DMS 273 (cell line): ENCODE data around the gene VAV2.

Source experiments
- DNase-seq: peaks from one replicate; lab custom pipeline; 2025; ENCODE audit not compliant: unreplicated experiment; lab: John Stamatoyannopoulos, UW

The VAV2 gene

DNA sequence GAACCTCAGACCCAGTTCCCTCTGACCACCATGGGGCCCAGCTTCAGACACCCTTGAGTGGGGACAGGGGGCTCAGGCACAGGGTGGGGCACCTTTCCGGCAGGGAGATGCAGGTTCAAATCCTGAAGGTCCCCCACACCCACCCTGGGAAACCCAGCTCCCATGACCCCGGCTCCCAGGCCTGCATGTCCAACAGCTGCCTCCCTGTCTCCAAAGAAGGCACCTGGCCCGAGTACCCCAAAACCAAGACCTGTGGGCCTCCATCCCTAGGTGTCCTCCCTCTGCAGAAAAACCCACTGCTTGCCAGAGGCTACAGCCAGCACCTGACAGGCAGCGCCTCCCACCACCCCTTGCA is 38.5 kb downstream of the VAV2 start:
- no peak for DNase-seq

DNA sequence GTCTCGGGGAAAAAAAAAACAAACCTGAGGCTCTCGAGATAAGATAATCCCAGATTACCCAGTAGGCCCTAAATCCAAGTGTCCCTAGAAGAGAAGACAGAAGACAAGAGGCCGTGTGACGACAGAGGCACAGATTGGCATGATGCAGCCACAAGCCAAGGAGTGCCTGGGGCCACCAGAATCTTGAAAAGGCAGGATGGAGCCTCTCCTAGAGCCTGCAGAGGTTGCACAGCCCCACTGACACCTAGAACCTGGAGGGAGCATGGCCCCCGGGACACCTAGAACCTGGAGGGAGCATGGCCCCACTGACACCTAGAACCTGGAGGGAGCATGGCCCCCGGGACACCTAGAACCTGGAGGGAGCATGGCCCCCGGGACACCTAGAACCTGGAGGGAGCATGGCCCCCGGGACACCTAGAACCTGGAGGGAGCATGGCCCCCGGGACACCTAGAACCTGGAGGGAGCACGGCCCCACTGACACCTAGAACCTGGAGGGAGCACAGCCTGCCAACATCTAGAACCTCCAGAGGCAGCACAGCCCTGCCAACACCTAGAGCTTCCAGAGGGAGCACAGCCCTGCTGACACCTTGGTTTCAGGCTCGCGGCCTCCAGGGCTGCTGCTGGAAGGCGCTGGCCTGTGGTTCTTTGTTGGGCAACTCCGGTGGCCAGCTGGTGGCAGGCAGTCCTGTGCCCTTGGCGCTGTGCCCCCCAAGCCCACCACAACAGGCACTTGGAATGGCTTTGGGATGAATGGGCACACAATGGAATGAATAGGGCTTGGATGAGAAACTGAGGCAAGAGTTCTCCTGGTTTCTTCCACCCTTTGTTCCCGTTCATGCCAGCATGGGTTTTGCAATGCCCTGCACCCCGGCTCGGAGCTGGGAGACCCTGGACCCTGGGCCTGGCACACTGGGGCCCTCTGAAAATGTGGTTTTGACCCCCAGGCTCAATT is 39.2 kb downstream of the VAV2 start:
- DNase-seq: no peak

DNA sequence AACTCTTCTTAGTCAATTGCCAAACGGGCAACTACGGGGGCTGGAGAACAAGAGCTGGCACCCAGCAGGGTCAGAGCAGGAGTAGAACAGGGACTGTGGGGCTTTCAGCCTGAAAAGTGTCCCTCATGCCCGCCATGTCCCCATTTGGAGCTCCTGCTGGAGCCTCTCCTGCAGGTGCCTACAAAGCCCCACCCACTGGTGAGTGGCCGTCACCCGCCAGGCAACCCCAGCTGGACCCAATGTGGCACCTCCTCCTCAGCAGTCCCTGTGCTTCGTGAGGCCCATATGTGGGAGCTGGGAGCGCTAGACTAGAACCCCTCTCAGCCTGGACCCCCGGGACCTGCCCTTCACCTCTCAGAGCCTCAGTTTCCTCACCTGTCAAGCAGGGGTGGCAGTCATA is 40.9 kb downstream of the VAV2 start:
- no peak for DNase-seq

DNA sequence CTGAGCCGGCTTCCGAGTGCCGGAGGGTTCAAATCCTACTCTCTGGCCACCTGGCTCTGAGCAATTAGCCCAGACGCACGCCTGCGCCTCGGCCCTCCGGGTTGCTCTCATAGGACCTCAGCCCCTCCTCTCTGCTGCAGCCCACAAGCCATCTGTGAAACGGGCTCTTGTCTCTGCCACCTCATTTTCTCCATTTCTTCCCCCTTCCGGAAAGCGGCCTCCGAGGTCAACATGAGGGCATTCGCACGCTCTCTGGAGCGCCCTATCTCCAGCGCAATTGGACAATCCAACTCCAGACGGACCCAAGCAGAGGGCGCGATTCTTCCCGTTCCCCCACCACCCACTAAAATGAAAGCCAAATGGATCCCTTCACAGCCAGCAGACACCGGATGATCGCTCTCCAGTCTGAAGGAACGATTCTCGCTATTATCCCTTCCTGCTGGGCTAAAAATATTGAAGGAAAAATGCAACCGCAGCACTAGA is 41.5 kb downstream of the VAV2 start:
- DNase-seq: no peak

DNA sequence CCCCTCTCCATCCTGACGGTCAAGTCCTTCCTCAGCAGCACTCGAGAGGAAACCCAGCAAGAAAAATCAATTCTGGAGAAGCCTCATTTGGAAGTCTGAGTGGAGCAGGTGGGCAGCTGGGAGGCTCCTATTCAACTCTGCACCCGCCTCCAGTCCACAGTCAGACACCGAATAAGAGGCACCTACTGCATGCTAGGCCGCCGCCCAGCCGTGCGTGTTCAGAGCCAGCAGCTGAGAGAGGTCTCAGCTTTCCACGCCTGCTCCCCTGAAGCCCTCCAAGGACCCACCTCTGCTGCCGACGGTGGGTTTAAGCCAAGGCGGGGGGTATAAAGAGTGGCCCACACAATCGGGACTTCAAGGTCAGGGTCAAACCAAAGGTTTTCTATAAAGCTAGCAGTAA is 41.9 kb downstream of the VAV2 start:
- no peak for DNase-seq

DNA sequence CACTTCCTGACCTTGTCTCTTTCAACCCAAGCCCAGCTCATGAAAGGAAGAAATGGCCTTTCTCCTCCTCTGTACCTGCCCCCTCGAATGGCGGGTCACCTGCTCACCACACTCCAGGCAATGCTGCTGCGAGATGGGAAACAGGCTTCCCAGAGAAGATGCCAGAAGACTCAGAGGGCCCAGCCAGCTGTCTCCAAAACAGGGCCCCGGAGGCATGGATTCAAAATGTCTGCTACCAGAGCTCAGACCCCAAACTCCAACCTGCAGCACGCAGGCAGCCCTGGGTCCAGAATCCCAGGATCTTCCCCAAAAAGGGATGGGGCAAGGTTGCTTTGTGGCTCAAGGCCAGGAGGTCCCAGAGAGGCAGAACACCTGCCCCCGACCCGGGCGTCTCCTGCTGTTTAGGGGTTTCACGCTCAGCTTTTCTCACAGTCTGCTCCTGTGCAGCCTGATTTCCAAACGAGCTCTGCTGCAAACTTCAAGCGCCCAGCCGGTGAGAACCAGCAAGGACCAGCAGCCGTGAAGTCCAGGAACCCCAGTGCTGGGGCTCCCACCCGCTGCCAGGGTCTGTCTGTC is 42.5 kb downstream of the VAV2 start:
- DNase-seq: no peak

DNA sequence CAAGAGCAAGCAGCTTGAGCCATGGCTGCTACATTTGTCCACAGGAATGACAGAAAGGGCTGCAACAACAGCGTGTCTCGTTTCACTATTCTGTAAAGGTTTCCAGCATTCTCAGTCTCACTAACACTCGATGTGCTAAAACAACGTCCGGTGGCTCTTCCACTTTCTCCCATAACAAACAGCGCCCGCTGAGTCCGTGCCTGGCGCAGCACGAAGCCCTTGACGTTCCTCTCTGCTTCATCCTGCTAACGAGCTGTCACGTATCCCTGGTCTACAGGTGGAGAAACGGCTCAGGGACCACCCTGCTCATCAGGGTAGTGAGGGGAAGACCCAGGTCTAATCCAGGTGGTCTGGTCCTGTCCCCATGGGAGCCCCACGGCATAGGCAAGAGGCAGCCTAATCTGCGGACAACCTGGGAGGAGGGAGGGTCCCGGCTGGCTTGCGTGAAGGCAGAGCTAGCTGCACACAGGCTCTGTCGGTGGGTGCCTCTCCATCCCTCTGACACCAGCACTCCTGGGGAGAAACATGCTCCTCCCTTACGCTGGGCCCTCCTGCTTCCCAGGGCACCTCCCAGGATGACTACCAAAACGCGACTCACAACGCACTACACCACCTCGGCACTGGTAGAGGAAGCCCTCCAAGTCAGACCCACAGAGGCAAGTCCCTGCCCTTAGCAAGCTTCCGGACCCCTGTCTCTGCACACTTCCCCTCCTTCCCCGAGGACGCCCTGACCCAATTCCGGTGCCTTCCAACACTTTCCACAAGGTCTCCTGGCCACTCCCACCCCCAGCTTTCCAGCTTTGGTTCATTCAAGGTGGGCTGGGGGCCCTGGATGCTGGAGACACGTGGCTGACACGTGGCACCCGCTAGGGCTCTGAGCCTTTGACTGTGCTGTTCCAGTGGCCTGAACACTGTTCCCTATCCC is 43.3 kb downstream of the VAV2 start:
- DNase-seq: no peak

DNA sequence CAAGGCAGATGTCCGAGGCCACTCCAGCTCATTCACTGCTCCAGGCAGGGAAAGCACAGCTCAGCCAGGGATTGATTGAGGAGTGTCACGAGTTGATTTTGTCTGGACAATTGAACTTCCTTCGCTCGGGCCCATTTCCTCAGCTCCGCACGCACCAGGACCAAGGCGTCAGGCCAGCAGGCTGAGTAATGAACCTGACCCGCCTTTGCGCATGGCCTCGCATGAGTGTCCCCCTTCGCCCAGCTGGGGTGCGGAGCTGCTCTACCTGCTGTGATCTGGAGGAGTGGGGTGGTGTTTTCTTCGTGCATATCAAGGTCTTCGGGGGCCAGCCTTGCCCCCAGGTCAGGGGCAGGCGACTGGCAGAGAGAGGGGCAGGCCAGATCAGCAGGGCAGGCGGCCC is 44.0 kb downstream of the VAV2 start:
- DNase-seq: no peak

DNA sequence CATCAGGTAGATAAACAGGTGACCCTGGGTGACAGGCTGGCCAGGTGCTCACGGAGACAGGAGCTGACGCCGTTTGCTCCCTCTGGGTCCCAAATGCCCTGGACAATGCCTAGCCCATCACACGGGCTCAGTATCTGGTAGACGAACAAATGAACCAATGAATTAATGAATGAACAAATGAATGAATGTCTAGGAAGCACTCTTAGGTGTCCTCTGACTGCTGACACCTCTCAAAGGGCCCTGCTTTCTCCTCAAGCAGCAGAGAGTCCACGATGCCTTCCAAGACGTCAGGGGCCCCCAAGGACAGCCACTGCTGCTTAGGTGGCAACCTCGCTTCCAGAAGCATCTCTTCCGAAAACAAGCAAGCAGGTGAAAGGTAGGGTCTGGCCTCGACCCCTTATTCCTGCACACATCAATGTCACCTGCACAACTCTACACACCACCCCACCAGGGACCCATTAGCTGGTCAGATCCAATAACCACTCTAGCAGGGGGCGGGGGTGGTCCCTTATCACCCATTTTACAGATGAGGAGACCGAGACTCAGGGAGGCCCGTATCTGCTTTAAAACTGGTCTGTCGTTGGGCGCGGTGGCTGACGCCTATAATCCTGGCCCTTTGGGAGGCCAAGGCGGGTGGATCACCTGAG is 45.2 kb downstream of the VAV2 start:
- DNase-seq: no peak

DNA sequence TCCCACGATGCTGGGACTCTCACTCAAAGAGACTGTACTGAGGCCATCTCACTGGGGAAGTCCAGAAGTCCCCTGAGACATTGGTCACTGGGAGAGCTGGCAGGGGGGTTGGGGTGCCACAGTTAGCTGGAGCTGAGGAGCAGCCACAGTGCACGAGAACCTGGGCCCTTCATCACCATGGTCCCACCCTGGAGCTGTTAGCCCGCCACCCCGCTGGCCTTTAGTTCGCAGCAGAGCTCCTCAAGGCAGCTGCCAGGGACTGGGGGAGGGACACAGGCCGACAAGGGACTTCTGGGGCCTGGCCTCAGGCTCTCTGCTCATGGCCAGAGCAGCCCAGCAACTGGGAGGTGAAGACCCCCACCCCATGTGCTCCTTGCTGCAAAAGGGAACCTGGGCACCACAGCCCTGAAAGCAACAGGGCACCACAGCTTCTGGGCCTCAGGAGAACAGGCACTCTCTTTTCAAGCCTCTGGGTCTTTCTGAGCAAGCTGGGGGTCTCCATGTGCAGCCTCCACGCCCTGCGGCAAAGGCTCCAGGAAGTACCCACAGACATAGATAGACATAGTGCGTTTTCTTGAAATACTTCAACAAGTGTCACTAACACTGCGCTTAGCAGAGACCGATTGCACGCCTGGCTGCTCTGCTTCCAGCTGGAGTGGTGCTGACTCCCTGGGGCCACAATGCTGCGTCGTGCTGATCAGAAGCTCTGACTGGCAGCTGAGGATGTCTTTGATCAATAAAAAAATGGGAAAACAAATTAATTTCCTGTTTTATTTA is 46.0 kb downstream of the VAV2 start:
- no peak for DNase-seq

DNA sequence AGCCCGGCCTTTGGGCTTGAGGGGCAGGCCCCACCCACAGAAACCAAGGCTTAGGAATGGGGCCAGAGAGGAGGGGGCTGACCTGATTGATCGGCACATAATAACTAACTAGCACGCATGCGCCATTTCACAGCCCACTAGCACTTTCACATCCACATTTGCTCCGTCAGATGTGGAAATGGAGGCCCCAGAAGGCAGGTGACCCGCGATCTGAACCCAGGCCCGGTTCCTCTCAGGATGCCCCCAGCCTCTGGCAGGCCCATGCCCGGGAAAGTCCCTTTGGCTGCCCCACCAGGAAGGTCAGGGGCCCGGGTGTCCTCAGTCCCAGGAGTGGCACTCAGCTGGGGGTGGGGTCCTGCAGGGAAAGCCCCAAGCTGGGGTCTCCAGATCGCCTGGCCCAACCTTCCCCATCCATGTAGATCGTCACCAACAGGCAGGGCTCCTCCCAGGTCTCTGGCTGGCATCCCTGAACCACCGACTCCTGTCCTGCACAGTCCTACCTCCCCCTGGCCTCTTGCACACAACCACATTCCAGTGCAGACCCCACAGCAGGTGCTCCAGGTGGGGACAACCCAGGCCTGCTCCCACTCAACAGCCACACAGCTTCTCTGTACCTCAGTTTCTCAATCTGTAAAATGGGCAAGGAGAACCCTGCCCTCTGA is 46.7 kb downstream of the VAV2 start:
- DNase-seq: no peak

DNA sequence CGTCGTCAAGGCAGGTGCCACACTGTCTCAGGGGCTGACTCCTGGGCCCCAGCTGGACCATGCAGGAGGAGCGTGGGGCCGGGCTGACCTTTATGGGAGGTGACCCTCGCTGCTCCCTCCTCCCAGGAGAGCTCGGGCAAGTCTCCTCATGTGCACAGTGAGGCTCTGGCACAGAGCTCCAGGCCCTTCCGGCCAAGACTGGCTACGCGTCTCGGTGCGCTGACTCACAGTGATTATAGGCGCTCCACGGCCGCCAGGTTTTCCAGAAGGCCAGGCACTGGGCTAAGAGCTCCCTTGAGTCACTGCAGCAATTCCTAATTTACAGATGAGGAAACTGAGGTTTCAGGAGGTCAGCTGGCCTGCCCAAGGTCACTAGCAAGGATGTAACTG is 47.4 kb downstream of the VAV2 start:
- no peak for DNase-seq

DNA sequence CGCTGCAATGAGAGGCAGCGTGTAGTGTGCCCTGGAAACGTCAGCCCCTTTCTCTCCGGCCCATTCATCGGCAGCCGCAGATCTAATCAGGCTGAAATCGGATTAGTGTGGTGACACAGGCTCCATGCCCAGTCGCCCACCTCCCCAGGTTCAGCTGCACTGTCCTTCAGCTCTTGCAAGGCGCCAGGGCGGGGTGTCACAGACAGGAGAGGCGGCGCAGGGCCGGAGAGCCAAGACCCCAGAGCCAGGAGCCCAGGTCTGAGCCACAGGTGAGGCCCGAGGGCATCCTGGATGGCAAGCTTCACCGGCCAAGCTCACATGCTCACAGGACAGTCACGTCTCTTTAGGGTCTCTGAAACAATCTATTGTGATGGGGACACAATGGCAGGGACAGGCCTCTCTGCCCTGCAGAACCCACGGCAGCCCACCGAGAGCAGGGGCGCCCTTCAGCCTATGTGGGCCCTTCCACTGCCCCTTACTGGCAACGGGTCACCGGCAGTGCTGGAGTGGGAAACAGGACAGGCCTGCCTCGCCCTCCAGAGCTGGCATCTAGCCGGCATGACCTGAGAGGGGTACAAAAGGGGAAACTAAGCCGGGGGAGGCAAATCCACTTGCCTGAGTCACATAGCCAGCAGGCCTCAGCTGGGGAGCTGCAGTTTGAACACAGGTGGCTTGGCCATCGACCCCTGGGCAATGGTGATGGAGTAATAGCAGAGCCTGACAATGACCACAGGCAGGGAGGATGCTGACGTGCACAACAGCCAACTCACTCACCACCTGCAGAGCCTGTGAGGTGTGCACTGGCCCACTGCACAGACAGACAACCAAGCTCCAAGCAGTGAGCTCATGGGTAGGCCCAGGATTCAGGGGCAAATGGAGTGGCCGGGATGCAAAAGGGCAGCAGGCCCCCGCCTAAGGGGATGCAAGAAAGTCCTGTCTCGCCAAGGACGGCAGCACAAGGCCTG is 48.1 kb downstream of the VAV2 start:
- no peak for DNase-seq

DNA sequence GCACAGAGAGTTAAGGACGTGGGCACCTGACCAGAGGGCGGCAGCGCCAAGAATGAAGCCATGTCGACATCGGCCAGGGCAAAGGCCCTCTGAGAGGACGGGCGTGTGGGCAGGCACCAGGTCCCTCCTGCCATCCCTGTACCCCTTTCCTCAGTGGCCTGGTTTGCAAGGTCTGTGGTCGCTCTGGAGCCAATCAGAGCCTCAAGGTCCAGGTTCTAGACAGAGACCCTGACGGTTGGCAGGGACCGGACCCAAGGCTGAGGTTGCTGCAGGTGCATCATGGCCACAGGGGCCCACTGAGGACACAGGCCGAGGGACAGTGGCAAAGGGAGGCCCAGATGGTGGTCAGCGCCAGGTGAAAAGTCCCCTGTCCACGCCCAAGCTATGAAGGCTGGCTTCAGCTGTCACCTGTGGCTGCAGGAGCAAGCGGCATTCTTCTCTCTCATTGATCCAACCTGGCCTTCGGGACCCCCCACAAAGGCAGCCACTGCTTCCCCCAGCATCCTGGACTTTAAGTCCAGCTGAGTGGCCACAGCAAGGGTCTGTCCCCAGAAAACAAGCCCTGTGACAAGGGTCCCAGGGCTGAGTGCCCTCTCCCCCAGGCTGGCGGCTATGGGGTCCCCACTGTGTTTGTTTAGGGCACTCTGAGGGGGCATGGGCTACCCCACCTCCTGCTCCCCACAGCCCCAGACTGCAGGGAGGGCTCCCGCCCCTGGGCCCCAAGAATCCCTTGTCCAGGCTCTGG is 48.9 kb downstream of the VAV2 start:
- DNase-seq: no peak

DNA sequence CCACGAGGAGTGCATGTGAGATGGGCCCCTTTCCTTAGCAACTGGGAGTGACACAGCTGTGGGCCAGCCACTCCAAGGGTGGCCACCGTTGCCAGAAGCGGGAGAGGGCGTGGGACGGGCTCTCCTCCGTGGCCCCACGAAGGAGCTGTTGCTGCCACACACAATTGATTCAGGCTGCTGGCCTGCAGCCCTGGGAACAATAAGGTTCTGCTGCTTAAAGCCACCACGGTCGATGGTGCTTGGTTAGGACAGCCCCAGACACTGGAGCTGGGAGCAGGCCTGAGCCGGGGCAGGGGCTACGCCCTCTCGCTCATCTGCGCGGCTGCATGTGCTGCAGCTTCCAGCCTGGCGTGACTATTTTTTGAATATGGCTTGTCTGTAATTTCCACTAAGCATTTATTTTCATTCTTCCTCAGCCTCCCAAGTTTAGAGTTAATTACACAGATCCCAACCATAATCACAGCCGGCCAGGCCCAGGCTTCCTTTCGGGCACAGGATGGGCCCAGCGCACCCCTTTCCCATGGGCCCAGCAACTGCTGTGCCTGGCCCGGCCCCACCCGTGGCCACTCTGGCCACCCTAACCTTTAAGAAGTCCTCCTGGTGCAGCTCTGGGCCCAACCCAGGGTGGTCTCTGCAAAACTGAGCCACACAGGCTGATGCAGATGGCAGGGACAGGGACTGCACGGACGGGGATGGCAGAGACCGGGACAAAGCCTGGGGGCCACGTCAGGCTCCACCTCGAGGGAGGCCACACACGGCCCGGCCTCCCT is 49.7 kb downstream of the VAV2 start:
- no peak for DNase-seq

DNA sequence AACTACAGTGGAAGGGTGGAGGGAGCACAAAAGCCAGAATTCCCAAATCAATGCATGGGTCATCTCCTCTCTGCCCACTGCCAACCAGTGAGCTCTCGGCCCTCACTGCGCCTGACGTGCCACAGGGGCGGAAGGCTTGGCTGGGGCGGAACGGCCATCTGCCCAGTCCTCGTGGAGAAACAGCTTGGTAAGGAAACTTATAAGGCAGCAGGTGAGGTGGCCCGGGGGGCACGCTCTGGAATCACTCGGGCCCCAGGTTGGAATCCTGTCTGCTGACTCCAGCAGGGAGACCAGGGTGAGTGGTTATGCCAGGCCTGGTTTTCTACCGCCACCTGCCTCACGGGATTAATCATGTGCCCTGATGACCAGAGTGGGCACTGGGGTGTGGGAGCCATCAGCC is 52.3 kb downstream of the VAV2 start:
- DNase-seq: no peak

DNA sequence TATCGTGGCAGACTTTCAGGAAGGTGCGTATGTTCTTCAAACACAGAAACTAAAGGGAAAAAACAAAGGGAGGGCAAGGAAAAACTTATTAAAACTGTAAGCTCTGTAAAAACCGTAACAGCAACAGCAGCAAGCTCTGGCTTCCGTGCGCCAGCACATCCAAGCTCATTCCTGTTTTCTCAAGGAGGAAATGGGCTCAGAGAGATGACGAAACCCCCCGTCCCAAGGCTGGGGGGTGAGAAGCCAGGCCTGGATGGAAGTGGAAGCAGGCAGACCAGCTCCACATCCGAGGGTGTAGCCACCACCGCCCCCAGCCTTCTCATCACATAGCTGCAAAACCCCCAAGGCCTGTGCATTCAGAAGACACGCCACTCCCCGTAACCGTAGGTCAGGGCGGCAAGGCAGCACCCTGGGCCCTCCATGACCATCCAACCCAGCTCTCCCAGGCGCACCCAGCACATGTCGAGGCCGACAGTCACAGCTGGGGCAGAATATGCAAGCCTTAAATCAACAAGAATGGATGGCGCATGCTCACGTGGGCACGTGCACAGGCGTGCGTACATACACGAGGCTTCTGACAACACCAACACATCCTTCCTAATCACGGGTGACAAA is 52.8 kb downstream of the VAV2 start:
- no peak for DNase-seq
